A673 (cell line): ENCODE data around the gene ACTL6B. TPM values are rescaled to one million over a fixed set of nuclear protein-coding genes. Genes with fewer than 3 reads are reported as not detected.

Source experiments
- BruUV-seq: library from RNA; stranded (reverse); fragments of 400-500 nt; replicated peaks from 2 replicates; lab custom pipeline; 2021; lab: Mats Ljungman, UMichigan
- CTCF ChIA-PET: fragments of 300-600 bp; sonication (Branson Sonifier 250); formaldehyde crosslinking; loops from one replicate; lab custom pipeline; 2022; ENCODE audit warnings: antibody characterized with exemption; lab: Charles Lee
- POLR2A ChIA-PET: fragments of 300-600 bp; sonication (Branson Sonifier 250); formaldehyde crosslinking; loops from one replicate; lab custom pipeline; 2022; ENCODE audit warnings: antibody characterized with exemption; ENCODE audit not compliant: low non-redundant PET; lab: Charles Lee
- DNase-seq: peaks from one replicate; pipeline ENCODE4 v3.0.0-alpha.2; 2015; ENCODE audit warnings: low spot score
- H3K27ac ChIP-seq: fragments of 200-600 bp; sonication (generic); 2 replicates; pipeline ENCODE4 v1.5.1; 2016; ENCODE audit warnings: mixed run types, low read depth, mild to moderate bottlenecking, mixed read lengths, antibody characterized with exemption, low read length; ENCODE audit not compliant: poor library complexity, severe bottlenecking
- H3K27me3 ChIP-seq: fragments of 200-600 bp; sonication (generic); replicated peaks from 2 replicates; pipeline ENCODE4 v1.6.1; 2017; ENCODE audit warnings: mixed run types, low read depth, mild to moderate bottlenecking, mixed read lengths, antibody characterized with exemption, low read length; ENCODE audit not compliant: insufficient read depth, poor library complexity
- H3K36me3 ChIP-seq: fragments of 200-600 bp; sonication (generic); 2 replicates; pipeline ENCODE4 v1.6.1; 2016; ENCODE audit warnings: mixed run types, mild to moderate bottlenecking, mixed read lengths, antibody characterized with exemption, low read length; ENCODE audit not compliant: insufficient read depth, poor library complexity, severe bottlenecking
- H3K4me1 ChIP-seq: fragments of 200-600 bp; sonication (generic); 2 replicates; pipeline ENCODE4 v1.6.1; 2017; ENCODE audit warnings: mixed run types, mild to moderate bottlenecking, mixed read lengths, antibody characterized with exemption, low read length; ENCODE audit not compliant: insufficient read depth, poor library complexity, severe bottlenecking
- H3K4me3 ChIP-seq: fragments of 200-600 bp; sonication (generic); 2 replicates; pipeline ENCODE4 v1.5.1; 2016; ENCODE audit warnings: low read depth, mixed run types, mild to moderate bottlenecking, mixed read lengths, low read length; ENCODE audit not compliant: poor library complexity, severe bottlenecking
- H3K9me3 ChIP-seq: fragments of 200-600 bp; sonication (generic); 2 replicates; pipeline ENCODE4 v1.6.1; 2016; ENCODE audit warnings: mixed run types, low read depth, mild to moderate bottlenecking, mixed read lengths, antibody characterized with exemption, low read length; ENCODE audit not compliant: poor library complexity, severe bottlenecking
- CTCF ChIP-seq: fragments of 300-800, 200-600 bp; sonication (generic); conservative IDR thresholded peaks from 2 replicates; pipeline ENCODE4 v1.5.1; 2017; ENCODE audit warnings: low read depth, mild to moderate bottlenecking, antibody characterized with exemption, low read length, moderate library complexity, mixed read lengths
- EZH2 ChIP-seq: fragments of 200-600 bp; sonication (generic); IDR thresholded peaks from 2 replicates; pipeline ENCODE4 v1.6.1; 2017; ENCODE audit warnings: borderline replicate concordance, low read depth, mild to moderate bottlenecking, mixed read lengths, antibody characterized with exemption, low read length; ENCODE audit not compliant: poor library complexity, severe bottlenecking
- intact Hi-C: fragments of 100-400 bp; cut with micrococcal nuclease; formaldehyde crosslinking; loops from one replicate; pipeline ENCODE4 v1.10.0; 2022; ENCODE audit not compliant: unreplicated experiment
- total RNA-seq: library from RNA; stranded (reverse); gene quantifications from 2 replicates; pipeline ENCODE4 v1.2.3, GENCODE V29; 2021

The ACTL6B gene
- total RNA-seq, 1 experiment from 2014 or later = not detected

DNA sequence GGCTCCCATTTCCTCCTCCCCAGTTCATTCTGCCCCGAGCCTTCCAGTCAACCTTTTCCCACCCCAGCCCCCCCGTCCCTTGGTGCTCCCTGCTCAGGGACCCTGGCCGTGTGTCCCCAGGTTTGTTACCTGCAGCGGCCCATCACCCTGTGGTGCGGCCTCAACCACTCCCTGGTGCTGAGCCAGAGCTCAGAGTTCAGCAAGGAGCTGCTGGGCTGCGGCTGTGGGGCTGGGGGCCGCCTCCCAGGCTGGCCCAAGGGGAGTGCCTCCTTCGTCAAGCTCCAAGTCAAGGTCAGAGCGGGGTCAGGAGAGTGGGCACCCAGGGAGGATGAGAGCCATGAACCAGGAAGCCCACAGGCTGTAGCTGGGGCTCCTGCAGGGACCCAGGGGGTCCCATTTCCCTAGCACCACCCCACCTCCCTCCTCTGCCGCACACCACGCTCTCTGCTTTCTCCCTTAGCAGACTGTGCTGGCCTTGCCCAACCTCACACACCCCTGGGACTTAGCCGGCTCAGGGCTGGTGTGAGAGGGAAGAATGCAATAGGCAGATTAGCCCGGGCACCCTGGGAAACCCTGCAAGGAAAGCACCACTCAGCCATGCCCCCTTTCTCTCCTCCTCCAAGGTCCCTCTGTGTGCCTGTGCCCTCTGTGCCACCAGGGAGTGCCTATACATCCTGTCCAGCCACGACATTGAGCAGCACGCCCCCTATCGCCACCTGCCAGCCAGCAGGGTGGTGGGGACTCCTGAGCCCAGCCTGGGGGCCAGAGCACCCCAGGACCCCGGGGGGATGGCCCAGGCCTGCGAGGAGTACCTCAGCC is 56.1 kb downstream of the ACTL6B start:
- POLR2A ChIA-PET = no interaction called here
- no TSS peak for BruUV-seq
- intact Hi-C loops = loop anchor here (5.0 kb wide), 1 partner anchor 92 kb away; the partner anchor contains the start of gene GIGYF1
- H3K27me3 ChIP-seq = no peaks in the 10 kb centered on the region
- DNase-seq = no peak
- peaks cover 13% of the 10 kb centered on the region for H3K4me1 ChIP-seq
- no peak overlapping the region for H3K27ac ChIP-seq
- no peaks in the 10 kb centered on the region for H3K36me3 ChIP-seq
- no peak overlapping the region for H3K4me3 ChIP-seq
- CTCF ChIA-PET = no interaction called here
- H3K9me3 ChIP-seq = no peaks in the 10 kb centered on the region
- TF ChIP-seq EZH2 = no peak
- TF ChIP-seq CTCF = no peak

GRCh38 chr7:100598425-100598824 is 57.8 kb downstream of the ACTL6B start:
- intact Hi-C loops = no loop called here

DNA sequence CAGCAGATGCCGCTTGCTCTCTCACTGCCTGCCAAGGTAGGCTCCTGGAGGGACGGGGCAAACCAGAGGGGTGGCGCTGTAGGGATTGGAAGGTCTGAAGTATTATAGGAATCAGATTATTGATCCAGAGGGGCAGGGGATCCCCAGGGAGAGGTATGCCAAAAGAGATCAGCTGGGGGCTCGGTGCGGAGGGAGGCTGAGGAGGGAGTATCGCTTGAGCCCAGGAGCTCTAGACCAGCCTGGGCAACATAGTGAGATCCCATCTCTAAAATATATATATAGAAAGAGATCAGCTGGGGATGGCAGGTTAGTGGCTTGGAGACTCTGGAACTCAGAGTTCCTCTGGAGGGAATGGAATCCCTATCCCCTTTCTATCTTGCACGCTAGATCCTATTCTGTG is 61.1 kb downstream of the ACTL6B start:
- ChIA-PET POLR2A (no interaction called here), CTCF (no interaction called here)
- Histone ChIP-seq H3K27me3 (no peaks in the 10 kb centered on the region), H3K36me3 (no peaks in the 10 kb centered on the region), H3K4me1 (peaks cover 5% of the 10 kb centered on the region), H3K27ac (no peak overlapping the region), H3K9me3 (no peaks in the 10 kb centered on the region), H3K4me3 (no peak overlapping the region)
- intact Hi-C loops = no loop called here
- TF ChIP-seq EZH2 = no peak
- no peak for TF ChIP-seq CTCF
- DNase-seq = no peak
- no TSS peak for BruUV-seq

More at GRCh38 chr7:100598425-100598824, 57.8 kb downstream of the ACTL6B start:
- no TSS peak for BruUV-seq
- Histone ChIP-seq H3K36me3 (no peaks in the 10 kb centered on the region), H3K27ac (no peak overlapping the region), H3K4me1 (peaks cover 9% of the 10 kb centered on the region), H3K9me3 (no peaks in the 10 kb centered on the region), H3K4me3 (no peak overlapping the region), H3K27me3 (no peaks in the 10 kb centered on the region)
- ChIA-PET CTCF (no interaction called here), POLR2A (no interaction called here)
- no peak for TF ChIP-seq CTCF
- no peak for TF ChIP-seq EZH2
- no peak for DNase-seq

Other genes starting within 250 kb of the ACTL6B start
- gene ZCWPW1, start 227.7 kb downstream of the ACTL6B start, total RNA-seq = 0.45 and 1.1 TPM in 2 replicates
- gene MEPCE, start 226.6 kb downstream of the ACTL6B start, total RNA-seq = 65.3 and 85.9 TPM in 2 replicates
- gene PPP1R35, start 220.0 kb downstream of the ACTL6B start, total RNA-seq = 27.3 and 37.3 TPM in 2 replicates
- gene SPACDR, start 192.2 kb downstream of the ACTL6B start, total RNA-seq = 2.9 and 3.9 TPM in 2 replicates
- gene TSC22D4, start 177.2 kb downstream of the ACTL6B start, total RNA-seq = 69.0 and 71.0 TPM in 2 replicates
- 1.3 and 3.2 TPM in 2 replicates for gene NYAP1, start 172.5 kb downstream of the ACTL6B start, total RNA-seq
- 12.8 and 15.3 TPM in 2 replicates for gene AGFG2, start 117.2 kb downstream of the ACTL6B start, total RNA-seq
- gene SAP25, start 82.5 kb downstream of the ACTL6B start, total RNA-seq = 1.7 and 2.8 TPM in 2 replicates
- 42.4 and 50.4 TPM in 2 replicates for gene LRCH4, start 70.3 kb downstream of the ACTL6B start, total RNA-seq
- 0.44 and 0.75 TPM in 2 replicates for gene FBXO24, start 70.1 kb downstream of the ACTL6B start, total RNA-seq
- gene PCOLCE, start 54.1 kb downstream of the ACTL6B start, total RNA-seq = 45.0 and 70.1 TPM in 2 replicates
- gene MOSPD3, start 43.9 kb downstream of the ACTL6B start, total RNA-seq = 17.3 and 24.8 TPM in 2 replicates
- 1.4 and 2.0 TPM in 2 replicates for gene TFR2, start 14.9 kb downstream of the ACTL6B start, total RNA-seq
- 225 and 243 TPM in 2 replicates for gene GNB2, start 17.3 kb upstream of the ACTL6B start, total RNA-seq
- 47.4 and 51.9 TPM in 2 replicates for gene GIGYF1, start 37.8 kb upstream of the ACTL6B start, total RNA-seq
- 68.8 and 72.6 TPM in 2 replicates for gene POP7, start 49.7 kb upstream of the ACTL6B start, total RNA-seq
- gene EPO, start 64.0 kb upstream of the ACTL6B start, total RNA-seq = 0.21 TPM in 1 of 2 replicates, not detected in the other
- gene ZAN, start 77.1 kb upstream of the ACTL6B start, total RNA-seq = not detected in 2 replicates
- 90.4 and 92.6 TPM in 2 replicates for gene EPHB4, start 171.1 kb upstream of the ACTL6B start, total RNA-seq
- gene SLC12A9, start 196.3 kb upstream of the ACTL6B start, total RNA-seq = 23.8 and 26.1 TPM in 2 replicates
- 114 and 140 TPM in 2 replicates for gene TRIP6, start 210.9 kb upstream of the ACTL6B start, total RNA-seq
- 257 and 277 TPM in 2 replicates for gene SRRT, start 218.7 kb upstream of the ACTL6B start, total RNA-seq
- 4.7 and 5.0 TPM in 2 replicates for gene UFSP1, start 233.3 kb upstream of the ACTL6B start, total RNA-seq
- 0.52 and 0.87 TPM in 2 replicates for gene ACHE, start 239.4 kb upstream of the ACTL6B start, total RNA-seq